ENCODE results near the gene PNPLA1. TPM values are rescaled to one million over a fixed set of nuclear protein-coding genes. Genes with fewer than 3 reads are reported as not detected.
A peak's percentile ranks its signal among the peaks of the same experiment; 100 is the strongest.

Gene PNPLA1
- polyA plus RNA-seq, 1 donor (not counting 4 experiments of a cell fraction or from before 2014, with no cell fraction given): 0.14 TPM

- H3K9ac ChIP-seq (ENCODE audit: control insufficient read depth, extremely low read depth, insufficient read depth, low read length): no peak overlapping the region
- FAIRE-seq: no peak
- dilution Hi-C loops (cut with MboI; ENCODE audit: extremely low pct_ligation_motif_present, low sequenced_read_pairs): no loop called here
Observed at GRCh38 chr6:36297511-36297910, 27.7 kb downstream of the PNPLA1 start.

GRCh38 chr6:36298027-36298426 lies 28.2 kb downstream of the PNPLA1 start:
- dilution Hi-C loops (cut with MboI; ENCODE audit: extremely low pct_ligation_motif_present, low sequenced_read_pairs): no loop called here

More at GRCh38 chr6:36297511-36297910, 27.7 kb downstream of the PNPLA1 start:
- no peak for TF ChIP-seq EZH2 (IDR thresholded peaks at IDR 0.05; ENCODE audit: low read length)
- TF ChIP-seq, protein P1, sequence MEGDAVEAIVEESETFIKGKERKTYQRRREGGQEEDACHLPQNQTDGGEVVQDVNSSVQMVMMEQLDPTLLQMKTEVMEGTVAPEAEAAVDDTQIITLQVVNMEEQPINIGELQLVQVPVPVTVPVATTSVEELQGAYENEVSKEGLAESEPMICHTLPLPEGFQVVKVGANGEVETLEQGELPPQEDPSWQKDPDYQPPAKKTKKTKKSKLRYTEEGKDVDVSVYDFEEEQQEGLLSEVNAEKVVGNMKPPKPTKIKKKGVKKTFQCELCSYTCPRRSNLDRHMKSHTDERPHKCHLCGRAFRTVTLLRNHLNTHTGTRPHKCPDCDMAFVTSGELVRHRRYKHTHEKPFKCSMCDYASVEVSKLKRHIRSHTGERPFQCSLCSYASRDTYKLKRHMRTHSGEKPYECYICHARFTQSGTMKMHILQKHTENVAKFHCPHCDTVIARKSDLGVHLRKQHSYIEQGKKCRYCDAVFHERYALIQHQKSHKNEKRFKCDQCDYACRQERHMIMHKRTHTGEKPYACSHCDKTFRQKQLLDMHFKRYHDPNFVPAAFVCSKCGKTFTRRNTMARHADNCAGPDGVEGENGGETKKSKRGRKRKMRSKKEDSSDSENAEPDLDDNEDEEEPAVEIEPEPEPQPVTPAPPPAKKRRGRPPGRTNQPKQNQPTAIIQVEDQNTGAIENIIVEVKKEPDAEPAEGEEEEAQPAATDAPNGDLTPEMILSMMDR (optimal IDR thresholded peaks at IDR 0.05 in 1 of 3, IDR thresholded peaks at IDR 0.05 in 1 of 3, conservative IDR thresholded peaks at IDR 0.05 in 1 of 3; ENCODE audit: extremely low read depth in 1 of 3, insufficient read depth in 2 of 3, low read length in 3 of 3): no peak
- Histone ChIP-seq H3K36me3 (ENCODE audit: control insufficient read depth in 2 of 2, extremely low read depth in 1 of 2, insufficient read depth in 2 of 2, low read length in 2 of 2) (no peaks in the 10 kb centered on the region), H3K4me3 (ENCODE audit: control insufficient read depth in 2 of 3, extremely low read depth in 1 of 3, insufficient read depth in 2 of 3, low read depth in 1 of 3, low read length in 3 of 3) (no peak overlapping the region), H4K20me1 (ENCODE audit: control insufficient read depth, extremely low read depth, insufficient read depth, low read length) (no peaks in the 10 kb centered on the region), H3K9me3 (ENCODE audit: control insufficient read depth, low read depth, low read length) (no peaks in the 10 kb centered on the region), H3K4me2 (ENCODE audit: control insufficient read depth, extremely low read depth, insufficient read depth, low read depth, low read length) (no peak overlapping the region), H3K4me1 (ENCODE audit: control insufficient read depth, extremely low read depth, insufficient read depth, low read length) (no peaks in the 10 kb centered on the region), H3K79me2 (ENCODE audit: control insufficient read depth, insufficient read depth, low read length) (no peaks in the 10 kb centered on the region), H3K27ac (ENCODE audit: control insufficient read depth, insufficient read depth, low read length) (no peak overlapping the region), H3K27me3 (ENCODE audit: control insufficient read depth, extremely low read depth, insufficient read depth, low read length) (peaks cover 5% of the 10 kb centered on the region), H2AFZ (ENCODE audit: control insufficient read depth, low read length) (peak overlapping the region; percentile 23), H3K9me1 (ENCODE audit: control insufficient read depth, extremely low read depth, insufficient read depth, low read length) (no peaks in the 10 kb centered on the region)
- DNase-seq (ENCODE audit: low read depth, low spot score): no peak

More at GRCh38 chr6:36298027-36298426, 28.2 kb downstream of the PNPLA1 start:
- Histone ChIP-seq H3K79me2 (ENCODE audit: control insufficient read depth, insufficient read depth, low read length) (no peaks in the 10 kb centered on the region), H3K9me3 (ENCODE audit: control insufficient read depth, low read depth, low read length) (no peaks in the 10 kb centered on the region), H4K20me1 (ENCODE audit: control insufficient read depth, extremely low read depth, insufficient read depth, low read length) (no peaks in the 10 kb centered on the region), H3K36me3 (ENCODE audit: control insufficient read depth in 2 of 2, extremely low read depth in 1 of 2, insufficient read depth in 2 of 2, low read length in 2 of 2) (no peaks in the 10 kb centered on the region), H3K4me3 (ENCODE audit: control insufficient read depth in 2 of 3, extremely low read depth in 1 of 3, insufficient read depth in 2 of 3, low read depth in 1 of 3, low read length in 3 of 3) (no peak overlapping the region), H3K4me2 (ENCODE audit: control insufficient read depth, extremely low read depth, insufficient read depth, low read depth, low read length) (no peak overlapping the region), H3K9me1 (ENCODE audit: control insufficient read depth, extremely low read depth, insufficient read depth, low read length) (no peaks in the 10 kb centered on the region), H2AFZ (ENCODE audit: control insufficient read depth, low read length) (no peak overlapping the region), H3K9ac (ENCODE audit: control insufficient read depth, extremely low read depth, insufficient read depth, low read length) (no peak overlapping the region), H3K4me1 (ENCODE audit: control insufficient read depth, extremely low read depth, insufficient read depth, low read length) (no peaks in the 10 kb centered on the region), H3K27me3 (ENCODE audit: control insufficient read depth, extremely low read depth, insufficient read depth, low read length) (peaks cover 5% of the 10 kb centered on the region), H3K27ac (ENCODE audit: control insufficient read depth, insufficient read depth, low read length) (no peak overlapping the region)
- FAIRE-seq (no peak), DNase-seq (ENCODE audit: low read depth, low spot score) (no peak)
- TF ChIP-seq, protein P1 (optimal IDR thresholded peaks at IDR 0.05 in 1 of 3, IDR thresholded peaks at IDR 0.05 in 1 of 3, conservative IDR thresholded peaks at IDR 0.05 in 1 of 3; ENCODE audit: extremely low read depth in 1 of 3, insufficient read depth in 2 of 3, low read length in 3 of 3): no peak
- no peak for TF ChIP-seq EZH2 (IDR thresholded peaks at IDR 0.05; ENCODE audit: low read length)

Data from keratinocyte (primary cell).